B cell (primary cell): ENCODE data around the gene CNN1. TPM values are rescaled to one million over a fixed set of nuclear protein-coding genes. Genes with fewer than 3 reads are reported as not detected.

Experiments
- ATAC-seq: fragments of 200-7000 bp; cut with Tn5 transposase; one replicate; pipeline ENCODE4 v1.10.0; 2021; ENCODE audit warnings: low read depth, mild to moderate bottlenecking, moderate number of reproducible peaks, moderate library complexity
- CTCF ChIA-PET: fragments of 350-600 bp; sonication (Branson Sonifier 250); formaldehyde crosslinking; loops from one replicate; lab custom pipeline; 2021; ENCODE audit warnings: antibody characterized with exemption, inconsistent platforms; lab: Charles Lee
- POLR2A ChIA-PET: fragments of 350-600 bp; sonication (Branson Sonifier 250); formaldehyde crosslinking; loops from one replicate; lab custom pipeline; 2021; ENCODE audit warnings: antibody characterized with exemption; lab: Charles Lee
- DNase-seq: peaks from one replicate; pipeline ENCODE4 v3.0.0; 2013
- H2AFZ ChIP-seq: 2 replicates; pipeline ENCODE4 v1.6.1; 2012; ENCODE audit warnings: mild to moderate bottlenecking, low read depth, low read length; ENCODE audit not compliant: insufficient read depth, poor library complexity, severe bottlenecking
- H3K27ac ChIP-seq, 2 donors: 1 replicate in 1 of 2; 2 replicates in 1 of 2; pipeline ENCODE4 v1.5.1; 2012 to 2013; ENCODE audit warnings: low read length in 2 of 2, mild to moderate bottlenecking in 2 of 2, moderate library complexity in 1 of 2
- H3K27me3 ChIP-seq, 4 experiments: fragments of 200-600 bp in 1 of 4; sonication (generic) in 1 of 4; replicated peaks in 1 of 4; 1 replicate in 2 of 4; 2 replicates in 2 of 4; pipeline versions ENCODE4 v1.6.1 to v1.7.0; 2013 to 2016; ENCODE audit warnings: low read length in 3 of 4, mild to moderate bottlenecking in 2 of 4, mixed read lengths in 1 of 4, moderate library complexity in 1 of 4; ENCODE audit not compliant: insufficient read depth in 4 of 4, control insufficient read depth in 3 of 4; ENCODE audit errors: control extremely low read depth in 1 of 4
- H3K36me3 ChIP-seq, 2 experiments: replicated peaks in 1 of 2; 1 replicate in 1 of 2; 2 replicates in 1 of 2; pipeline versions ENCODE4 v1.6.1 to v1.7.1; 2013; ENCODE audit warnings: low read length in 1 of 2; ENCODE audit not compliant: insufficient read depth in 2 of 2, control insufficient read depth in 1 of 2; ENCODE audit errors: control extremely low read depth in 1 of 2, extremely low read depth in 1 of 2
- H3K4me1 ChIP-seq, 2 donors: fragments of 200-600 bp in 1 of 2; sonication (generic) in 1 of 2; 1 replicate in 1 of 2; 2 replicates in 1 of 2; pipeline versions ENCODE4 v1.5.1 to v1.6.1; 2013 to 2017; ENCODE audit warnings: low read length in 2 of 2; ENCODE audit not compliant: control insufficient read depth in 2 of 2, insufficient read depth in 2 of 2
- H3K4me2 ChIP-seq: replicated peaks from 2 replicates; pipeline ENCODE3; 2012; ENCODE audit warnings: mild to moderate bottlenecking, low read depth, low read length; ENCODE audit not compliant: poor library complexity, severe bottlenecking
- H3K4me3 ChIP-seq, 5 experiments: fragments of 200-600 bp in 1 of 5; sonication (generic) in 1 of 5; 1 replicate in 3 of 5; 2 replicates in 2 of 5; pipeline versions ENCODE4 v1.5.1 to v1.7.0; 2011 to 2016; ENCODE audit warnings: low read length in 4 of 5, mild to moderate bottlenecking in 4 of 5, low read depth in 2 of 5, control low read depth in 1 of 5, moderate library complexity in 1 of 5; ENCODE audit not compliant: insufficient read depth in 1 of 5; ENCODE audit errors: control extremely low read depth in 1 of 5, extremely low read depth in 1 of 5
- H3K79me2 ChIP-seq: fragments of 200-600 bp; sonication (generic); one replicate; pipeline ENCODE4 v1.6.0; 2016; ENCODE audit warnings: low read length; ENCODE audit not compliant: control insufficient read depth, insufficient read depth
- H3K9ac ChIP-seq: fragments of 200-600 bp; sonication (generic); 2 replicates; pipeline ENCODE4 v1.6.1; 2017; ENCODE audit warnings: mild to moderate bottlenecking, low read length, moderate library complexity
- H3K9me3 ChIP-seq, 3 donors: one replicate each; pipeline versions ENCODE4 v1.6.1 to v1.7.1; 2013; ENCODE audit warnings: low read length in 2 of 3; ENCODE audit not compliant: control insufficient read depth in 2 of 3, insufficient read depth in 1 of 3; ENCODE audit errors: control extremely low read depth in 1 of 3
- H4K20me1 ChIP-seq: 2 replicates; pipeline ENCODE4 v1.6.0; 2012; ENCODE audit warnings: mild to moderate bottlenecking, low read length; ENCODE audit not compliant: insufficient read depth, control insufficient read depth, poor library complexity, severe bottlenecking
- H3K27ac Mint-ChIP-seq: one replicate; pipeline ENCODE4 v1.8.0; 2021; ENCODE audit warnings: mixed read lengths
- H3K27me3 Mint-ChIP-seq: one replicate; pipeline ENCODE4 v1.8.0; 2021; ENCODE audit warnings: mixed read lengths
- H3K4me1 Mint-ChIP-seq: one replicate; pipeline ENCODE4 v1.8.0; 2021; ENCODE audit warnings: mixed read lengths
- H3K4me3 Mint-ChIP-seq: one replicate; pipeline ENCODE4 v1.8.0; 2021; ENCODE audit warnings: mixed read lengths
- H3K9me3 Mint-ChIP-seq: one replicate; pipeline ENCODE4 v1.8.0; 2022; ENCODE audit warnings: mixed read lengths; ENCODE audit not compliant: insufficient read depth
- EZH2 ChIP-seq: IDR thresholded peaks from 2 replicates; pipeline ENCODE4 v1.6.1; 2012; ENCODE audit warnings: borderline replicate concordance, low read depth, mild to moderate bottlenecking, moderate library complexity, low read length; ENCODE audit not compliant: insufficient read depth, poor library complexity, severe bottlenecking
- WGBS: methylation state at CpG from one replicate; pipeline ENCODE4 v1.1.5; 2013; ENCODE audit warnings: missing lambda C conversion rate; ENCODE audit not compliant: insufficient coverage; 5-methylcytosine and 5-hydroxymethylcytosine counted together
- intact Hi-C: fragments of 100-400 bp; cut with micrococcal nuclease; formaldehyde crosslinking; loops from one replicate; pipeline ENCODE4 v1.10.0; 2022
- polyA plus RNA-seq: library from polyadenylated mRNA; depleted of rRNA; stranded (reverse); fragments of >200 nt; gene quantifications from 2 replicates; pipeline ENCODE4 v1.2.3, GENCODE V29; 2012
- total RNA-seq, 2 donors: library from RNA; stranded (reverse); fragments of 120-200 nt in 1 of 2; gene quantifications; 1 replicate in 1 of 2; 2 replicates in 1 of 2; pipeline versions ENCODE4 v1.2.3 to v1.2.4, GENCODE V29; 2013 to 2022
- TF ChIP-seq, protein P1 (sequence below): fragments of 200-600 bp; IDR thresholded peaks from one replicate; pipeline ENCODE4 v1.8.0; 2022; ENCODE audit warnings: antibody characterized with exemption, mild to moderate bottlenecking

The CNN1 gene
- total and polyA plus RNA-seq, 2 donors (not counting 1 experiment from before 2014, with no cell fraction given), result not detected

- H3K36me3 ChIP-seq, result peaks cover 0 to 34% of the 10 kb centered on the region in 2 experiments
- Mint-ChIP-seq H3K4me3 (no peak overlapping the region), H3K27ac (no peak overlapping the region), H3K27me3 (no peaks in the 10 kb centered on the region), H3K9me3 (no peaks in the 10 kb centered on the region), H3K4me1 (peaks cover 38% of the 10 kb centered on the region)
- WGBS, result 94% methylated on average over 24 of the region's 26 CpGs
- intact Hi-C loops, result no loop called here
- no peak overlapping the region for H3K4me2 ChIP-seq
- DNase-seq (no peak), ATAC-seq (no peak)
- no peaks in the 10 kb centered on the region for H3K9me3 ChIP-seq
- peaks cover 10% of the 10 kb centered on the region for H3K79me2 ChIP-seq
- no peaks in the 10 kb centered on the region for H3K27me3 ChIP-seq
- no peak overlapping the region for H3K9ac ChIP-seq
- CTCF ChIA-PET, result no interaction called here
- POLR2A ChIA-PET, result interaction anchor here (0.6 kb wide), 1 partner anchor 40 kb away, joined by 4 read pairs; no protein-coding TSS in a partner anchor
- H3K4me3 ChIP-seq, result no peak overlapping the region
- no peak overlapping the region for H2AFZ ChIP-seq
- H4K20me1 ChIP-seq, result peaks cover 31% of the 10 kb centered on the region
- H3K27ac ChIP-seq, result no peak overlapping the region
- TF ChIP-seq, protein P1, sequence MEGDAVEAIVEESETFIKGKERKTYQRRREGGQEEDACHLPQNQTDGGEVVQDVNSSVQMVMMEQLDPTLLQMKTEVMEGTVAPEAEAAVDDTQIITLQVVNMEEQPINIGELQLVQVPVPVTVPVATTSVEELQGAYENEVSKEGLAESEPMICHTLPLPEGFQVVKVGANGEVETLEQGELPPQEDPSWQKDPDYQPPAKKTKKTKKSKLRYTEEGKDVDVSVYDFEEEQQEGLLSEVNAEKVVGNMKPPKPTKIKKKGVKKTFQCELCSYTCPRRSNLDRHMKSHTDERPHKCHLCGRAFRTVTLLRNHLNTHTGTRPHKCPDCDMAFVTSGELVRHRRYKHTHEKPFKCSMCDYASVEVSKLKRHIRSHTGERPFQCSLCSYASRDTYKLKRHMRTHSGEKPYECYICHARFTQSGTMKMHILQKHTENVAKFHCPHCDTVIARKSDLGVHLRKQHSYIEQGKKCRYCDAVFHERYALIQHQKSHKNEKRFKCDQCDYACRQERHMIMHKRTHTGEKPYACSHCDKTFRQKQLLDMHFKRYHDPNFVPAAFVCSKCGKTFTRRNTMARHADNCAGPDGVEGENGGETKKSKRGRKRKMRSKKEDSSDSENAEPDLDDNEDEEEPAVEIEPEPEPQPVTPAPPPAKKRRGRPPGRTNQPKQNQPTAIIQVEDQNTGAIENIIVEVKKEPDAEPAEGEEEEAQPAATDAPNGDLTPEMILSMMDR, result no peak
- no peak for TF ChIP-seq EZH2
- H3K4me1 ChIP-seq, result peaks cover 22 to 39% of the 10 kb centered on the region in 2 donors
Measured at GRCh38 chr19:11551603-11552235, 13.1 kb downstream of the CNN1 start.

DNA sequence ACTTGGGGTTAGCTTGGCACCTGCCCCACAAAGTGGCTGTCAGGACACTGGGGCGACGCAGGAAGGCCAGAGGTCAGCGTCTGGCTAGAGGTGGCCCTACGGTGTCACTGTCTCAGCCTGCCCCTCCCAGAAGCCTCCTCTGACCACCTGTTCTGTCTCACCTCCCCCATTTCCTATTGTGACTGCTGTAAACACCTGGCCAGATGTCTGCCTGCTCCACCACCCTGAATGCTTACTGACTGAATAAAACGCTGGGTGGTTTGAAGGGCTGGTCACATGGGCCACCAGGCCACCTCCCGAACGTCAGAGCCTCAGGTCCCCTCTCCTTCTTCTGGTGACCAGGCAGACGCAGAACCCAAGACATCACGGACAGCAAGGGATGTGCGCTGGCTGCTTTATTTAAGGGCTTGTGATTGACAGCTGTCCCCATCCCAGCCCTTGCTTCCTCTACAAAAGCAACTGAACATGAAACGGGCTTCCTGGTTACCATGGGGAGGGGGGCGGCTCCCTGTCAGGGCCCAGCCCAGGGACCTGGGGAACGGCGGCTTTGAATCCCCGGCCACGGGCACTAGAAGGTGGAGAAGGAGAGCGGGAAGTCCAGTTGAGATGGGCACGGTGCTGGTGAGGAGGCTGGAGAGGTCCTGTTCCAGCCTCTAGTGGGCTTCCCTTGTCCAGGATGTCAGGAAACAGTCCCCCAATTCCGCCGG, 14.2 kb downstream of the CNN1 start:
- no peak for TF ChIP-seq EZH2
- TF ChIP-seq, protein P1, result no peak
- ChIA-PET CTCF (no interaction called here), POLR2A (interaction anchor here (0.6 kb wide), 1 partner anchor 23 kb away, joined by 3 read pairs; no protein-coding TSS in a partner anchor)
- Histone ChIP-seq H3K9me3 (no peaks in the 10 kb centered on the region), H3K9ac (no peak overlapping the region), H3K4me2 (peak overlapping the region; percentile 14), H3K4me3 (no peak overlapping the region), H3K27me3 (no peaks in the 10 kb centered on the region), H3K4me1 (peaks cover 23 to 46% of the 10 kb centered on the region in 2 donors), H3K27ac (peak overlapping the region; percentile 75 to 84), H2AFZ (no peak overlapping the region), H3K36me3 (peaks cover 0 to 34% of the 10 kb centered on the region in 2 experiments), H4K20me1 (peaks cover 37% of the 10 kb centered on the region), H3K79me2 (peaks cover 19% of the 10 kb centered on the region)
- Mint-ChIP-seq H3K27ac (peak overlapping the region; percentile 80), H3K4me1 (peaks cover 46% of the 10 kb centered on the region), H3K4me3 (peak overlapping the region; percentile 29), H3K9me3 (no peaks in the 10 kb centered on the region), H3K27me3 (no peaks in the 10 kb centered on the region)
- intact Hi-C loops, result no loop called here
- WGBS, result 88% methylated on average over 14 of the region's 20 CpGs
- peak; percentile 11 for ATAC-seq
- no peak for DNase-seq
